HepG2 (cell line): ENCODE data around the gene CNOT10. TPM values are rescaled to one million over a fixed set of nuclear protein-coding genes. Genes with fewer than 3 reads are reported as not detected.
A peak's percentile ranks its signal among the peaks of the same experiment; 100 is the strongest.

Source experiments
- ADNP ChIP-seq: sonication (generic); formaldehyde crosslinking; IDR thresholded peaks from 2 replicates; pipeline ENCODE4 v1.4.0; 2020; ENCODE audit warnings: missing genetic modification reagents
- CREB1 ChIP-seq, 2 experiments: fragments of 450-650 bp in 1 of 2; IDR thresholded peaks; 2 replicates each; pipeline ENCODE4 v1.6.1; 2016 to 2017; ENCODE audit warnings: control low read depth in 1 of 2, mild to moderate bottlenecking in 1 of 2, missing compliant biosample characterization in 1 of 2, missing genetic modification characterization in 1 of 2
- DR1 ChIP-seq: sonication (generic); formaldehyde crosslinking; IDR thresholded peaks from 2 replicates; pipeline ENCODE4 v1.8.0; 2021; ENCODE audit warnings: mild to moderate bottlenecking, missing genetic modification reagents, inconsistent platforms
- ELF4 ChIP-seq: sonication (generic); formaldehyde crosslinking; IDR thresholded peaks from 2 replicates; pipeline ENCODE4 v1.5.0; 2020; ENCODE audit warnings: missing genetic modification reagents, mild to moderate bottlenecking, moderate library complexity, borderline replicate concordance
- FOXC1 ChIP-seq: sonication (generic); formaldehyde crosslinking; IDR thresholded peaks from 2 replicates; pipeline ENCODE4 v1.8.0; 2022; ENCODE audit warnings: mild to moderate bottlenecking, missing genetic modification reagents, borderline replicate concordance
- HIVEP1 ChIP-seq: sonication (generic); formaldehyde crosslinking; IDR thresholded peaks from 2 replicates; pipeline ENCODE4 v1.4.0; 2020; ENCODE audit warnings: mild to moderate bottlenecking, missing genetic modification reagents
- HMGA1 ChIP-seq: sonication (generic); formaldehyde crosslinking; conservative IDR thresholded peaks from 2 replicates; pipeline ENCODE4 v1.4.0; 2020; ENCODE audit warnings: missing genetic modification reagents
- HNRNPLL ChIP-seq: fragments of 200-400 bp; formaldehyde crosslinking; IDR thresholded peaks from 2 replicates; pipeline ENCODE4 v1.6.1; 2017; ENCODE audit warnings: mild to moderate bottlenecking, low read depth, low read length; ENCODE audit not compliant: poor library complexity, severe bottlenecking
- IRF2 ChIP-seq: IDR thresholded peaks from 2 replicates; pipeline ENCODE4 v1.6.1; 2018; ENCODE audit warnings: missing genetic modification reagents, missing compliant biosample characterization
- JDP2 ChIP-seq: sonication (generic); formaldehyde crosslinking; IDR thresholded peaks from 2 replicates; pipeline ENCODE4 v1.8.1; 2022; ENCODE audit warnings: missing genetic modification reagents, borderline replicate concordance
- KLF12 ChIP-seq: sonication (generic); formaldehyde crosslinking; IDR thresholded peaks from 2 replicates; pipeline ENCODE4 v1.4.0; 2020; ENCODE audit warnings: missing genetic modification reagents, borderline replicate concordance
- MYC ChIP-seq: sonication (generic); formaldehyde crosslinking; IDR thresholded peaks from 2 replicates; pipeline ENCODE4 v1.9.0; 2021; ENCODE audit warnings: missing genetic modification reagents, borderline replicate concordance
- RFXANK ChIP-seq: IDR thresholded peaks from 2 replicates; pipeline ENCODE4 v1.6.1; 2016
- SNAPC2 ChIP-seq: sonication (generic); formaldehyde crosslinking; IDR thresholded peaks from 2 replicates; pipeline ENCODE4 v1.8.1; 2022; ENCODE audit warnings: mild to moderate bottlenecking, missing genetic modification reagents
- YEATS2 ChIP-seq: sonication (generic); formaldehyde crosslinking; IDR thresholded peaks from 2 replicates; pipeline ENCODE4 v1.4.0; 2020; ENCODE audit warnings: missing genetic modification reagents, borderline replicate concordance
- ZNF17 ChIP-seq: sonication (generic); formaldehyde crosslinking; IDR thresholded peaks from 2 replicates; pipeline ENCODE4 v1.5.0; 2020; ENCODE audit warnings: mild to moderate bottlenecking, missing genetic modification reagents
- ZNF33A ChIP-seq: sonication (generic); formaldehyde crosslinking; IDR thresholded peaks from 2 replicates; pipeline ENCODE4 v1.5.1; 2020; ENCODE audit warnings: missing genetic modification reagents, mild to moderate bottlenecking, moderate library complexity, borderline replicate concordance
- ZNF441 ChIP-seq: sonication (generic); formaldehyde crosslinking; IDR thresholded peaks from 2 replicates; pipeline ENCODE4 v1.7.0; 2021; ENCODE audit warnings: missing genetic modification reagents, borderline replicate concordance
- ZNF468 ChIP-seq: sonication (generic); formaldehyde crosslinking; IDR thresholded peaks from 2 replicates; pipeline ENCODE4 v1.8.0; 2022; ENCODE audit warnings: mild to moderate bottlenecking, moderate library complexity, missing genetic modification reagents
- ZNF678 ChIP-seq: sonication (generic); formaldehyde crosslinking; IDR thresholded peaks from 2 replicates; pipeline ENCODE4 v1.4.0; 2020; ENCODE audit warnings: mild to moderate bottlenecking, missing genetic modification reagents
- ZNF7 ChIP-seq: IDR thresholded peaks from 2 replicates; pipeline ENCODE4 v1.6.1; 2016; ENCODE audit warnings: missing biosample characterization, missing genetic modification reagents
- ZNF713 ChIP-seq: sonication (generic); formaldehyde crosslinking; IDR thresholded peaks from 2 replicates; pipeline ENCODE4 v1.4.0; 2020; ENCODE audit warnings: mild to moderate bottlenecking, missing genetic modification reagents
- ZNF780A ChIP-seq: sonication (generic); formaldehyde crosslinking; IDR thresholded peaks from 2 replicates; pipeline ENCODE4 v1.8.0; 2022; ENCODE audit warnings: mild to moderate bottlenecking, missing genetic modification reagents, moderate library complexity
- ZSCAN20 ChIP-seq: sonication (generic); formaldehyde crosslinking; IDR thresholded peaks from 2 replicates; pipeline ENCODE4 v1.4.0; 2020; ENCODE audit warnings: missing genetic modification reagents, mild to moderate bottlenecking, borderline replicate concordance
- ZZZ3 ChIP-seq: sonication (generic); formaldehyde crosslinking; IDR thresholded peaks from 2 replicates; pipeline ENCODE4 v1.4.0; 2020; ENCODE audit warnings: missing genetic modification reagents, mild to moderate bottlenecking, borderline replicate concordance
- polyA plus RNA-seq, 8 experiments: library from polyadenylated mRNA; depleted of rRNA in 3 of 8; stranded (reverse) in 7 of 8; unstranded in 1 of 8; fragments of >200 nt; fragmentation: Illumina TruSeq in 4 of 8; extraction: Trizol in 4 of 8; gene quantifications; 2 replicates each; pipeline versions ENCODE4 v1.2.1 to v1.2.3, GENCODE V29; 2011 to 2016; ENCODE audit warnings: low read depth in 4 of 8, missing spikeins in 1 of 8, mixed read lengths in 1 of 8; ENCODE audit not compliant: insufficient read depth in 1 of 8
- total RNA-seq, 5 experiments: library from RNA; depleted of rRNA; stranded (reverse); fragments of >200 nt; fragmentation: Illumina TruSeq; extraction: Trizol; gene quantifications; 2 replicates each; pipeline ENCODE4 v1.2.3, GENCODE V29; 2016; ENCODE audit warnings: low read depth in 1 of 5
- TF ChIP-seq, protein P1 (sequence below): sonication (generic); formaldehyde crosslinking; IDR thresholded peaks from 2 replicates; pipeline ENCODE4 v1.4.0; 2020; ENCODE audit warnings: mild to moderate bottlenecking, low read depth, missing genetic modification reagents
- TF ChIP-seq, protein P2 (sequence below): IDR thresholded peaks from 2 replicates; pipeline ENCODE4 v1.6.1; 2012; ENCODE audit warnings: inconsistent platforms
- TF ChIP-seq, protein P3 (sequence below): sonication (generic); formaldehyde crosslinking; IDR thresholded peaks from 2 replicates; pipeline ENCODE4 v1.4.0; 2020; ENCODE audit warnings: missing genetic modification reagents, mild to moderate bottlenecking, borderline replicate concordance

Gene CNOT10
- total and polyA plus RNA-seq, 2 of the 13 experiments (the other 11 are each of a cell fraction or from before 2014, with no cell fraction given) = 21.2 to 34.1 TPM

DNA sequence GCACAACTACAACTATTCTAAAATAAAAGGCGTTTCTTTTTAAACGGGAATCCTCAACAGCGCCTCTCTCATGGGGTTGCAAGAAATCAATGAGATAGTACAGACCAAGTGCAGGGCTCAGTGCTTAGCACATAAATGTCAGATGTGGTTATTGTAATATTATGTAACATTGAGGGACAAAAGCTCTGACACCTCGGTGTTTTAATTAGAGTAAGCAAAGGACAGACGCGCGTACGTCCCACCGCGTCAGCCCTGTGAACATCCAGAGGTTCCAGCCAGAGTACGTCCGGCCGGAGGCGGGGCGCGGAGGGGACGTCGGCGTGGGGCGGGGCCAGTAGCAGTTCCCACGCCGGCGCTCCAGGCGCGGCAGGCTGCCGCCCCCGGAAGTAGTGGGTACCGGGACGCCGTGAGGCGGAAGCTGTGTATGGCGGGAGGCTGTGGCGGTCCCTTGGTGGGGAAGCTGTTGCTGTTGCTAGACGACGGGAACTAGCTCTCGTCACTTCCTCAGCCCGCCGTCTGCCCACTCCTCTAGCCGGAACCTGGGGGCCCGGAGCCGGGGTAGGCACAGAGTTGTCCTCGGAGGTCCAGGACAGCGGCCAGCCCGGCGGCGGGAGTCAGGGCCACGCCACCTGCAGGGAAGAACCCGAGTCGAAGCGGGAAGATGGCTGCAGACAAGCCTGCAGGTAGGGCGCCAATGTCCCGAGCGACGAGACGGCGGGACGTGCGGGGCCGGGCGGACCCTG lies at the start of gene CNOT10 (continued):
- TF ChIP-seq, protein P1, sequence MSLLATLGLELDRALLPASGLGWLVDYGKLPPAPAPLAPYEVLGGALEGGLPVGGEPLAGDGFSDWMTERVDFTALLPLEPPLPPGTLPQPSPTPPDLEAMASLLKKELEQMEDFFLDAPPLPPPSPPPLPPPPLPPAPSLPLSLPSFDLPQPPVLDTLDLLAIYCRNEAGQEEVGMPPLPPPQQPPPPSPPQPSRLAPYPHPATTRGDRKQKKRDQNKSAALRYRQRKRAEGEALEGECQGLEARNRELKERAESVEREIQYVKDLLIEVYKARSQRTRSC (CRISPR knock-in tag) = no peak
- TF ChIP-seq RFXANK (CRISPR knock-in tag) (no peak), ADNP (CRISPR knock-in tag) (no peak), IRF2 (CRISPR knock-in tag) (peak; percentile 32; the same call in 1 of the 2 replicates), JDP2 (CRISPR knock-in tag) (no peak; the same call in 1 of the 2 replicates), ZZZ3 (CRISPR knock-in tag) (peak; percentile 64; the same call in 1 of the 2 replicates), ZNF713 (no peak), HMGA1 (no peak), KLF12 (CRISPR knock-in tag) (peak; percentile 82), ZNF780A (CRISPR knock-in tag) (no peak), CREB1 (IDR thresholded peaks at IDR 0.05) (peak; percentile 76), CREB1 (CRISPR knock-in tag; IDR thresholded peaks at IDR 0.05) (peak; percentile 76), ZNF33A (no peak), YEATS2 (peak; percentile 78; the same call in 1 of the 2 replicates), MYC (CRISPR knock-in tag) (peak; percentile 69; the same call in 1 of the 2 replicates), SNAPC2 (CRISPR knock-in tag) (peak; percentile 77), ZNF7 (CRISPR knock-in tag) (no peak), HNRNPLL (peak; percentile 71), ZNF17 (0 out of 2 replicates have a peak, but pooled peaks have one; percentile 64), ZNF678 (CRISPR knock-in tag) (no peak), ZNF441 (CRISPR knock-in tag) (peak; percentile 17; the same call in 1 of the 2 replicates), ZSCAN20 (CRISPR knock-in tag) (peak; percentile 75), ZNF468 (CRISPR knock-in tag) (no peak), HIVEP1 (CRISPR knock-in tag) (peak; percentile 71; the same call in 1 of the 2 replicates), DR1 (CRISPR knock-in tag) (peak; percentile 76; the same call in 1 of the 2 replicates), FOXC1 (CRISPR knock-in tag) (peak; percentile 89), ELF4 (CRISPR knock-in tag) (peak; percentile 83; the same call in 1 of the 2 replicates)
- TF ChIP-seq, protein P2, sequence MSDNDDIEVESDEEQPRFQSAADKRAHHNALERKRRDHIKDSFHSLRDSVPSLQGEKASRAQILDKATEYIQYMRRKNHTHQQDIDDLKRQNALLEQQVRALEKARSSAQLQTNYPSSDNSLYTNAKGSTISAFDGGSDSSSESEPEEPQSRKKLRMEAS = peak; percentile 85
- TF ChIP-seq, protein P3, sequence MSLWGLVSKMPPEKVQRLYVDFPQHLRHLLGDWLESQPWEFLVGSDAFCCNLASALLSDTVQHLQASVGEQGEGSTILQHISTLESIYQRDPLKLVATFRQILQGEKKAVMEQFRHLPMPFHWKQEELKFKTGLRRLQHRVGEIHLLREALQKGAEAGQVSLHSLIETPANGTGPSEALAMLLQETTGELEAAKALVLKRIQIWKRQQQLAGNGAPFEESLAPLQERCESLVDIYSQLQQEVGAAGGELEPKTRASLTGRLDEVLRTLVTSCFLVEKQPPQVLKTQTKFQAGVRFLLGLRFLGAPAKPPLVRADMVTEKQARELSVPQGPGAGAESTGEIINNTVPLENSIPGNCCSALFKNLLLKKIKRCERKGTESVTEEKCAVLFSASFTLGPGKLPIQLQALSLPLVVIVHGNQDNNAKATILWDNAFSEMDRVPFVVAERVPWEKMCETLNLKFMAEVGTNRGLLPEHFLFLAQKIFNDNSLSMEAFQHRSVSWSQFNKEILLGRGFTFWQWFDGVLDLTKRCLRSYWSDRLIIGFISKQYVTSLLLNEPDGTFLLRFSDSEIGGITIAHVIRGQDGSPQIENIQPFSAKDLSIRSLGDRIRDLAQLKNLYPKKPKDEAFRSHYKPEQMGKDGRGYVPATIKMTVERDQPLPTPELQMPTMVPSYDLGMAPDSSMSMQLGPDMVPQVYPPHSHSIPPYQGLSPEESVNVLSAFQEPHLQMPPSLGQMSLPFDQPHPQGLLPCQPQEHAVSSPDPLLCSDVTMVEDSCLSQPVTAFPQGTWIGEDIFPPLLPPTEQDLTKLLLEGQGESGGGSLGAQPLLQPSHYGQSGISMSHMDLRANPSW = peak; percentile 79; the same call in 1 of the 2 replicates
